Retinal pigment epithelial cell (primary cell): ENCODE results near the gene CFAP92.
"Not testable (repeated sequence)": the region's sequence is repeated elsewhere in the genome, so short reads cannot be mapped to it uniquely, and the experiment has no call there.

Experiments used
- DNase-seq: peaks from one replicate; pipeline ENCODE4 v3.0.0-alpha.2; 2010; ENCODE audit warnings: low read depth
- H3K4me3 ChIP-seq: 2 replicates; pipeline ENCODE4 v1.5.1; 2011; ENCODE audit warnings: mild to moderate bottlenecking, low read length, control low read depth, moderate library complexity
- CTCF ChIP-seq: conservative IDR thresholded peaks from 2 replicates; pipeline ENCODE4 v1.5.1; 2011; ENCODE audit warnings: low read depth, low read length, control low read depth, inconsistent platforms

Gene CFAP92

GRCh38 chr3:128936341-128936740, 57.5 kb downstream of the CFAP92 start:
- no peak for DNase-seq
- no peak overlapping the region for H3K4me3 ChIP-seq
- TF ChIP-seq CTCF: no peak

GRCh38 chr3:128935922-128936321, 58.0 kb downstream of the CFAP92 start:
- TF ChIP-seq CTCF: no peak
- no peak overlapping the region for H3K4me3 ChIP-seq
- DNase-seq: no peak

GRCh38 chr3:128933922-128934253, 60.0 kb downstream of the CFAP92 start:
- no peak overlapping the region for H3K4me3 ChIP-seq
- TF ChIP-seq CTCF: no peak
- no peak for DNase-seq

GRCh38 chr3:128933213-128933921, 60.5 kb downstream of the CFAP92 start:
- H3K4me3 ChIP-seq: no peak overlapping the region
- TF ChIP-seq CTCF: no peak
- no peak for DNase-seq

- no peak for DNase-seq
- no peak for TF ChIP-seq CTCF
- no peak overlapping the region for H3K4me3 ChIP-seq
These were observed 61.2 kb downstream of the CFAP92 start for GRCh38 chr3:128932516-128933212.

GRCh38 chr3:128931046-128931445, 62.8 kb downstream of the CFAP92 start:
- no peak overlapping the region for H3K4me3 ChIP-seq
- no peak for DNase-seq
- TF ChIP-seq CTCF: no peak

- no peak for TF ChIP-seq CTCF
- DNase-seq: no peak
- H3K4me3 ChIP-seq: no peak overlapping the region
These were observed 64.5 kb downstream of the CFAP92 start for GRCh38 chr3:128929364-128929763.

- not testable (repeated sequence) for H3K4me3 ChIP-seq, DNase-seq
These were observed 69.9 kb downstream of the CFAP92 start for GRCh38 chr3:128923986-128924385.
